NCI-H510A (cell line): Measurements from ENCODE around the gene GRID2.
A peak's percentile ranks its signal among the peaks of the same experiment; 100 is the strongest.

ENCODE experiments used
- DNase-seq: peaks from one replicate; lab custom pipeline; 2025; lab: John Stamatoyannopoulos, UW

Gene GRID2

DNA sequence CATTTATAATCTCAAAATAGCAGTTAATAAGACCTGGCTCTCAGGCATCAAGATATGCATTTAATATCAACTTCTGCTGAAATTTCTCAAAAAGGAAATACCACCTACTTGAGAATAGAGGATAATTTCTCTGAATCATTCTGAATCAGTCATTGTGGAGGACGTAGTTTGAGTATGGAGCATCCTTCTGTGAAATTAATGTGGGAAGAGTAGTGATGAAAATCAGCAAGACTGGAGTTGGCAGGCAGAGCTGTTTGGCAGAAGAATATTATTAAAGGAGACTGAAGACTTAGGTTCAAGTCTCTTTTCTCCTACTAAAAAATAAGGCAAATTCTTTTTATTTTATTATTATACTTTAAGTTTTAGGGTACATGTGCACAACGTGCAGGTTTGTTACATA is 1199.2 kb downstream of the GRID2 start:
- DNase-seq: no peak

DNA sequence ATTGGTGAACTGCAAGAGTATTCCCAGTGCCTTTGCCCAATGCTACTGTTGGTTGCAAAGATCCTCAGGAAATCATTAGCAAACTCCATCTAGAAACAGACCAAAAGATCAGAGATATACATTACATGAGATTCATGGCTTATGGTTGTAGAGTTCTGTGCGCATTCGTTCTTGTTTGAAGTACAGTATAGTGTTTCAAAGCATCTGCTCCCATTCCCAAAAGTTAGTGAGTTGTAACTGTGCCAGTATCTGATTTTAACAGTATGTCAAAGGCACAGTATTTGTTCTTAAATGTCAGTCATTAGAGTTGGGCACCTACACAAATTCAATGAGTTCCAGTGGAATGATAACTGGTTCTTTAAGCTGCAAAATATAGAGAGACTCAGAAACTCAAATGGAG is 1210.1 kb downstream of the GRID2 start:
- no peak for DNase-seq

DNA sequence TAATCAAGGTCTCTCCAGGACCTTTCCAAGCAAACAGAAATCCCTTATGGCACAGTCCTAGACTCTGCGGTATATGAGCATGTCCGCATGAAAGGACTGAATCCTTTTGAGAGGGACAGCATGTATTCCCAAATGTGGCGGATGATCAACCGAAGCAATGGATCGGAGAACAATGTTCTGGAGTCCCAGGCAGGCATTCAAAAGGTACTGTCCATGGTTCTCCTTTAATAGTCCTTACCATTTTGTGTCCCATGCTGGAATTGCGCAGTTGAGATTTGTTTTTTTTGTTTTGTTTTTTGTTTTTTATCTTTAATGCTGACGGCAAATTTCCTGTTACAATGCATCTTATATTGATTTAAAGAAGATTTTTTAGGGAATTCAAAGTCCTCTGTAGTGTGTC is 1211.4 kb downstream of the GRID2 start:
- DNase-seq: no peak

DNA sequence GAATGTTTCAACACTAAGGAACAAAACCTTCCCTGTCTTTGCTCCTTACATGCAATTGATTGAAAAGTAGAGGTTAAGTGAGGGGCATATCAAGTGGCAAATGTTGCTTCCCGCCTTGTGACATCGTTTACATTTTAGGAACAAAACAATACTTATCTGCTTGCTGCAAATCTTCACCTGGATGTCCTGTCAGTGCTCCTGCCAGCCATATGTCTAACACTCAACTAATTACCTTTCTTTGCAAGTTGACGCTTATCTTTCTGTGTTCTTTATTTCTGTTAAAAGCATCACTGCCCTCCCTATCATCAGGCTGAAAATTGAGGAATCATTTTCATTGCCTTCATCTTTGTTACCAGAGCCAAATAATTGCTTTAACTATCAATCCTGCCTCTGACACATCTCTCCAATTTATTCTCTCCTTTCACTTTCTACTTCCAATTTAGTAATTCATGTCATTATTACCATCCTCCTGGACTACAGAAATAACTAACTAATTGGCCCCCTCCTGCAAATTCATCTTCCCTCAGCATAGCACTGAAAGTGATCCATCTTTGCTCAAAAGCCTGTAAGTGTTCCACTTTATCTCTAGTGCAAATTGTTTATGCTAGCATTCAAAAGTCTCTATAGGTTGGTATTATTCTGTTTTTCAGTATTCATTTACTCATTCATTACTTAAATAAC is 1226.1 kb downstream of the GRID2 start:
- DNase-seq: no peak

DNA sequence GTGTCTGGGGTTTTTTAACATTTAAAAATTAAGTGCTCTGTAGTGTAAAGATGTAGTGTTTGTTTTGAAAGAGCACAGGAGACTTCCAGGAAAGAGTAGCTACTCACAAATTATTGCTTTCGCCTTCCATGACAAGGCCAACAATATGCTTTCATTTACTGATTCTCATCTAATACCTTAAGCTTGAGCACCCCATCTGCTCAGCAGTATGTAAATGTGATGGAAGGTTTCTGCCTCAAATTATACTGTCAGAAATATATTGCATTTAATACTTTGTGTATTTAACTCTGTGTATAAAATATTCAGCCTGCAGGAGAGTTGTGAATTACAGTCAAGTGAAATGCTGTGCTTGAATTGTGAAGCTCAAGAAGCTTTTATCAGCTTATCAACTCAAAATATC is 1228.5 kb downstream of the GRID2 start:
- no peak for DNase-seq

DNA sequence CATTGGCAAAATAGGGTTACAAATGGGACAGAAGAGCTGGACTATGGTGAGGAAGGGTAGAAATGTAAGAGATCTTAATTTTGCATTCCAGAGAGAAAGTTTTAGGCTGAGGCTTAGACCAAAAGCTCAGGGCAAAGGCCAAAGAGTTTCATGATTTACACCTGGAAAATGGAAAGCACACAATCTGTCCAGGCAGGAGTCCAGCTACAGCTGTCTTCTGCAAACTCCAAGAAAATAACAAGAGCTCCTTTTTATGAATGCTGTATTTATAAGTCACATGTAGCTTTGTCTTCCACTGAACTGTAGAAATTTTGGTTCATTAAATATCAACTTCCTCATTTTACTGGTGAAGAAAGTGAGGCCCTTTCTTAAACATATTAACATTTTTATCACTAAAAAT is 1236.8 kb downstream of the GRID2 start:
- no peak for DNase-seq

DNA sequence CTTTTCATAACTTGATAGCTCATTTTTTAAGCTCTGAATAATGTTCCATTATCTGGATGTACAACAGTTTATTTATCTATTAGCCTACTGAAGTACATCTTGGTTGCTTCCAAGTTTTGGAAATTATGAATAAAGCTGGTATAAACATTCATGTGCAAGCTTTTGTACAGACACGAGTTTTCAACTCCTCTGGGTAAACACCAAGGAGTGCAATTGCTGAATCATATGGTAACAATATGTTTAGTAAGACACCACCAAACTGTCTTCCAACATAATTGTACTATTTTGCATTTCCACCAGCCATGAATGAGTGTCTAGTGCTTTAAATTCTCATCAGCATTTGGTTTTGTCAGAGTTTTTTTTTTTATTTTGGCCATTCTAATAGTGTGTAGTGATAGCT is 1258.1 kb downstream of the GRID2 start:
- DNase-seq: no peak

DNA sequence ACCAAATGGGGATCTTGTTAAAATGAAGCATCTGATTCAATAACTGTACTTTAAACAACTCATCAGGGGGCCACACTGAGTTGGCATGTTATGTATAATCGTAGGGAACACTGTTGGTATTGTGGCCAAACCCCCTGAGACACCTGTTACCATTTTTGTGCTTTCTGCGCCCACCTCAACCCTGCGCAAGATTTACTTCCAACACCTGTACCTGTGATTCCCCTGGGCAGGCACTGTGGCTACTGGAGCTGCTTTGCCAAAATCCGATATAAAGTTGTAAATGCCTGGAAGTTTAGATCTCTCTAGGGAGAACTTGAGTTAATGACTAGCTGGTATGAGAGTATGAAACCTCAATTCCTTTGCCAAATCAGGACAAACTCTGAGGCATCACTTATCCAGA is 1265.0 kb downstream of the GRID2 start:
- no peak for DNase-seq

DNA sequence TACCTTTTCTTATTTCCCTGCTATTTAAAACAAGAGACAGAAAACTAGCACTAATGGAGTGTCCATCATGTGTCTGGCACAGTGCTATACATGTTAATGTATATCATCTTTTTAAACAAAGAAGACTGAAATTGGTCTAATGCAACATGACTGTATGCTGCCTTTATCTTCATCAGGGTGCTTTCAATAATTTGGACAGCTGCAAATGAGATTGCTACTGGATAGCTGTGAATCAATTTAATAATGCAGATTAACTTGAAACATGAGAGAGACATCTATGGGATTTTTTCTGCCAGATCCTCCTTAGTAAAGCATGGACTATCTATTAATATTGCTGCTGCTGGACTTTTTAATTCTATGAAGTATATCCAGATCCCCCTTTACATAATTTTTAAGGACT is 1269.5 kb downstream of the GRID2 start:
- DNase-seq: no peak

DNA sequence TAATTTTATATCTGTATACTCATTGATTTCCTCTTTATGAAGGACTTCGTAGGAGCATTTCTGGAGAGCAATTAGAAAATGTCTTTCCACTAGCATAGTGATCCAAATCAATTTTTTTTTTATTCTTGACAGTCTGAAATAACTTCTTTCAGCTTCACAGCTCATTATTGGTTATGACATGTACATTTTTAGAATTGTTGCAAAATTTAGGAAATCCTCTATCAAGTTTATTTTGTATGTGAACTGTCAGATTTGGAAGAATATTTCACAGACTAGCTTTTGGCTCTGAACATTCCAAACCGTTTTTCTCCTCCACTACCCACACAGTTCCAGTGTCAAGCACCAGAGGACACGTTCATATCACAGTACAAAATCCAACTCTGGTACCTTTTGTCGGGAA is 1275.2 kb downstream of the GRID2 start:
- DNase-seq: no peak

DNA sequence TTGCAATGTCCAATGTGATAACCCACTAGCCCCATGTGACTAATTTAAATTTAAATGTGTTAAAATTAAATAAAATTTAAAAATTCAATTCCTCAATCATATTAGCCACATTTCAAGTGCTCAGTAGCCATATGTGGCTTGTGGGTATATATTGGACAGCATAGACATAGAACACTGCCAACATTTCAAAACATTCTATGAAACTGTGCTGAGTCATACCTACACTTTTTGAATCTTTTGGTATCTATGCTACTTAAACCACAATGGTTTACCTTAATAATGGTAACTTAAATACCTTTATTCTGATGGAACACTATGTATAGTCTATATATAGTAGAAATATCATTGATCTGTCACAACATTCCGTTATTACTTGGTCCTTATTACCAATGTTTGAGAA is 1301.4 kb downstream of the GRID2 start:
- DNase-seq: no peak

DNA sequence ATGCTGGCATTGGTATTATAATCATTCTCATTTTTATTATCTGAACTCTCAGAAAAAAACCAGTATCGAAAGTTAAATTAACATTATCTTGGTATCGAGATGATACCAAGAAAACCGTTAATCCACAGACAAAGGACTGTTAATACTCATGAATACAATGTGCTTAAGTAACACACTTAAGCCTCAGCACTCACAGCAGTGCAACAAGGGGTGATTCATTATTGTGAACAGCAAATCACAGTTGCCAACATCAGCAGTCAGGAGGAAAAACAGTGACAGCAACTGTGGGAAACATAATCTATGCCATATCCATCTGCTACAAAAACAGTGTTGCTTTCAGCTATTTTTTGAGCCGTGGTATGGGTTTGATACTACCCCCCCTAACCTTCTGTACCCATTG is 1313.8 kb downstream of the GRID2 start:
- DNase-seq: no peak

DNA sequence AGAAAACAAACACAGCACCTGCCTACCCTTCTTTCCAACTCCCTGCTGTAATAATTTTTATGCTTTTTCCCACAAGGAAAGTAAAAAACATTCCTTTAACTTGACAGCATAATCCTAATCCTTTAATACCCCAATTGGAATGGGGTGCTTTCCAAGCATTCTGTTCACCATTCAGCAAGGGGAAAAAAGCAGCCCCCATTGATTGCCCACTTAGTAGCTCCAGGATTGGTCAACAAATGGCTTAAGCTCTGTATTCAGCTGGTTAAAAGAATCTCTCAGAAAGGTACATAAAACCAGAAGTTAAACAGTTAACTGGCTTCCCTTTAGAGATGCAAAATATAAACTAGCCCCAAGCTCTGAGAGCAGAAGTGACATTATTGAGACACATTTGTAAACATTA is 1330.0 kb downstream of the GRID2 start:
- DNase-seq: no peak

DNA sequence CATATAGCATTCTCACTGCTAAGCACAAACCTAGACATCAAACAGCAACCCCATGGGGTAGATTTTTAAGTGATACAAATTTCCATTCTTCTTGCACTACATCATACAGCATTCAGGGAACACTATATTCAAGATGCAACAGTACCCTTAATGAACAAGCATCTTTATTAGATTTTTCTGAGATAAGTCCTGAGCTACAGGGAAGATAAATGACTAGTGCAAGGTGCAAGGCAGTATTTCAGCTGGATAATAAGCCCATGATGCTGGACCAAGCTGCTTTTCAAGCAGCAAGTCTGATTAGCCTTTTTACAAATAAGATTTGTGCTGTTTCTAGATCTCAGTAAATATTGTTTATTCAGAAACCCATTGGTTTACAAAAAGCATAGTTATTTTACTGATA is 1332.2 kb downstream of the GRID2 start:
- no peak for DNase-seq

DNA sequence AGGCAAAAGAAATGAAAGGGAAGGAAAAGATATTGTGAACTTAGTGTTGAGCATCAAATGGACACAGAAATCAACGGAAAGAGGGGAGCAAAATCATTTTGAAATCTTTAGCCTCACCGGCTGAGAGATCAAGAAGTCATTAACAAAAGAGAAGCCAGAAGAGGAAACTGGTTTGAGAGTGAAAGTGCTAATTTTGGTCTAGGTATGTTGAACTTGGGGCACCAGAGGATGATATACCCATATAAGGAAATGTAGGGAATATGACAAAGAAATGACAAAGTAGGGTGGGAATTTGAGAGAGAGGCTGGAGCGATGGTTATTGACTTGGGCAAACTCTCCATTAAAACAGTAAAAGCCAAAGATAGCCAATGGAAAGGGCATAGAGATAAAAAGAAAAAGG is 1341.4 kb downstream of the GRID2 start:
- DNase-seq: no peak

DNA sequence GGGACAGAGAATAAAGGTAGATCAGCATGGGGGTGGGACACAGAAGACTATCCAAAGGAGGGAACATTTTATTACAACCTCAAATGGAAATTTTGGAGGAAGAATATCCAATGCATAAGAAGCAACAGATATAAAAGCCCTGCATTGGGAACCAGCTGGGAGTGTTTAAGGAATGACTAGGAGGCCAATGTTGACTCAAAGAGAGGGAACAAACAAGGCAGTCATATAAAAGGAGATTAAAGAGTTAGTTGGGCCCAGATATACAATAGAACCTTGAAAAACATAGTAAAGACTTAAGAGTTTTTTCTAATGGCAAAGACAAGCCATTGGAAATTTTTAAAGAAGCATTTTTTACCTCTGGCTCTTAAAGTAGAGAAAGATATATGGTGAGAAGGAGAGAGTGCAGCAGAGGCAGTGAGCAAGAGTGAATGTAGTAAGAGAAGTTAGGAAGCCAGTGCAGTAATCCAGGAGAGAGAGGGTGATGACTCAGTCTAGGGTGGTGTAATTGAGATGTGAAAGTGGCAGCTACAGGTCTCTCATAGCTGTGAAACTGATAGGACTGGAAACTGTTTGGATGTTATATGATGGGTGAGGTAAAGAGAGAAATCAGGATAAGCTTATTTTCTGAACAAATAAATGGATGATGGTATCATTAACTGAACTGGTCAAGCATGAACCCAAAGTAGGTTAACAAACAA is 1342.6 kb downstream of the GRID2 start:
- DNase-seq: peak; percentile 61

DNA sequence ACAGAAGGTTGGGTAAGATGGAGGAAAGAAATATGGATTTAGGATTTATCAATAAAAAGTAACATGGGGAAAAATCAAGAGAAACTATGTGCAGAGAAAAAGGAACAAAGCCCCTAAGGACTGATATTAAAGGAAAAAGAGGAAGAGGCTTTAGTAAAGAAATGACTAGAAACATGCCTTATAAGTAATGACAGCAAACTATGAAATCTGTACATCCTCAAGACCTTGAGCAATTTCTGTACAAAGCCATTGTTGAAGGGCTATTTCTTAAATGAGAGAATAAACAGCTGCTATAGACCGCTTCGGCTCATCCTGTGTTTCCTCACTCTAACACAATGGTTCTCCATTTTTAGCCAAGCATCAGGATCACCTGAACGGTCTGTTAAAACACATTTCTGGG is 1344.5 kb downstream of the GRID2 start:
- no peak for DNase-seq

DNA sequence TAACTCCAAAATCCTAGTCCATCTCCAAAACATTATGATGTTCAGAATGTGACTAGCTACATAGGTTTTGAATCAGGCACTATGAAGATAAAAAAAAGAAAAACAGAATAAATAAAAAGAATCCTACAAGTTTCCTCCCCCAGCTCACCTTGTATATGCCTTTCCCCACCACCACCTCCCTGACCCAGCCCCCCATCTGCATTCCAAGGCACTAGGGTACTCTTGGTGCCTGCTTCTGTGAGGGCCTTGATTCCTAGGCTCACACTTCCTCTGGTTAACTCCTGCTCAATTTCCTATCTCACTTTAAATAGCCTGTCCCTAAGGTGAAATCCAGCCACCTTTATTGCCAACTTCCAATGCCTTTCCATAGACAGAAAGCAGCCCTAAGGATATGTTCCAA is 1346.1 kb downstream of the GRID2 start:
- DNase-seq: no peak

DNA sequence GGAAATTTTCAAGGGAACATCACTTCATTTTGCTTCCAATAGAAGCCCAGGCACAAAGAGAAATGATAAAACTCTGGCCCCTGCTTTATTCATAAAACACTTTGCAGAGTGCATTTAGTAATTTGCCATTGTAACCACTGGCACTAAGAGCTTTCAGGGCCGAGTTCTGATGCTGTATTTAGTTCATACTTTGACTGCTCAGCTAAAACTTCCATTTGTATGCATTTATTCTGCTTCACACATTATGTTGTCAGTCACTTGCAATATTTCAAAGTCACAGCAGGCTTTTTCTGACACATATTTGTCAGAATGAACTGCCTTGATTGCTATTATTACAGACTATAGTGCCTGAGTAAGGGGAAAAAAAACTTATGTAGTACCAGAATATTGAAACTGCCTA is 1350.4 kb downstream of the GRID2 start:
- no peak for DNase-seq

DNA sequence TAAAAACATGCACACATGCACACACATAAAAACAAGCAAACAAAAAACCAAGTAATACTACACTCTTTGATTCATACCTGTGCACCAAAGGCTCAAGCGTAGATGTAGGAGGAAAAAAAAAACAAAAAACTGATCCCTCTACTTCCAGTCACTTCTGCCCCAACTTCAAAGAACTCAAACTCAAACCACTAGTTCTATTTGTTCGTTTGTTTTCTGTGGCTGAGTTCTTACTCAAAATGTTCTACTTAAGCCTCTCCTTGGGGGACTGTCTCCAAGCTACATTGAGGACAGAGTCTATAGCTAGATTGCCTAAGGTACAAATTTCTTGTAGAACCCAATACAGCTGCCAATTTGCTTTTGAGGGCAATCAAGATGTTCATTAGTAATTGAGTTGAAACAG is 1353.8 kb downstream of the GRID2 start:
- DNase-seq: no peak

DNA sequence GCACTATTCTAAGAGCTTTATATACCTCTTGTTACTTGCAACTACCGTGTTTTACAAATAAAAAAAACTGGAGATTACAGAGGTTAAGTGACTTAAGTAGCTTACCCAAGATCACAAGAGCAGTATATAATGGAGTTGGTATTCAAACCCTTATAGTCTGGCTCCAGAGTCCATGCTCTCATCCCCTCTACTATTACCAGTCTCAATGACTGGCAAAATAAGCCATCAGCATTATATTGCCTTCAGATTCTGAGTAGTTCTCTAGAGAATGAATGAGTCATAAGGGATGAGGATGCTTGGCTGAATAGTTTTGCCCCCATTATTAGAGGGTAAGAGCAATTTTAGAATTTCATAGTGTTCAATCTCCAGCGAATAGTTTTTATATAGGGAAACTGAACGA is 1354.7 kb downstream of the GRID2 start:
- no peak for DNase-seq

DNA sequence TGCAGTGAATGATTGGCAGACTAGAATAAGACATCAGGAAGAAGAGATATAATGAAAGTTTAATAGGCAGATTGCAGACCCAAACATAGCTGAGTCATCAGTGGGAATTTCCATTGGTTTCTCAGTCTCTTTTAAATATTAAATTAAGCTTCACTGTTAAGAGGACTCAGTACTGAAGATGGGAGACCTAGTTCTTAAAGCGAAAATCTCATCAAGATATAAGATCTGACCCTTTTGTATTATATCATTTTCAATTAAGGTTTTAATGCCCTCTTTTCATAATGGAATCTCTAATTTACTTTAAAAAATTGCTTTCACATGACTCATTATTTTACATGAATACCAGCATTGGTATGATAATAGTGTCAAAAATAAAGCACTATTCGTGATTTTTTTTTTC is 1355.9 kb downstream of the GRID2 start:
- DNase-seq: no peak

DNA sequence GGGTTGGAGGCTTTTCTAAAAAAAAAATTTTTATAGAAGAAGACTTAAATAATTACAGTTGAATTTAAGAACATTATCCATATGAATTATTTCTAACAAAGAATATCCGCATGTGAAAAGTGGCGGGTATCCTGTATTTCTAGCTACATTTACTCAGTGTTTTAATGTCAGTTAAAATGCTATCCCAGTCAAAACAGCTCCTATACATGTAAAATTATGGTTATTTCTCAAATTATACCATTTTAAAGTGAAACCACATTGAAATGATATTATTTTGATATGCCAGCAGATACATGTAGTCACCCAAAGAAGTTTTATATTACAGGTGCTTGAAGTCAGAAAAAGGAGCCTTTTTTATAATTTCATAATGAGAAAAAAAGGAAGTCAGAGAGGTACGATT is 1356.3 kb downstream of the GRID2 start:
- no peak for DNase-seq

DNA sequence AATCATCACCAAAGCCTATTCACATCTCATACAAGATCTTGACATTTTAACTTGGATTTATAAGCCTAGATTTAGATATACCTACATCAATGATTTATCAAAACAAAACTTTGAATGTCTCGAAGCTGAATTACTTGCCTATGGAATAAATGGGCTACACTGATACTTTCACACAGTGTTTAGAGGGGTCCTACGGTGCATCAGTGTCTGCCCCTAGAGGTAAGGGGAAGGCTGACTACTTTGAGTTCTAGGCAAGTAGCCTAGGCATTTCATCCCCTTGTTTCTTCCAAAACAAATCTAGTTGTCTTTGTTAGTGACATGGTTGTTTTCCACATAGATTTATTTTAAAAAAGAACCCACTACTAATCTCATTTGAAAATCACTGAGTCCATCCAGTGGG is 1366.7 kb downstream of the GRID2 start:
- DNase-seq: no peak
